Smooth muscle cell of the brain vasculature (primary cell): ENCODE results near the gene TMCC1.
"Not testable (repeated sequence)": the region's sequence is repeated elsewhere in the genome, so short reads cannot be mapped to it uniquely, and the experiment has no call there.

Source experiments
- DNase-seq: peaks from one replicate; pipeline ENCODE4 v3.0.0-alpha.2; 2012; ENCODE audit warnings: low read depth, low spot score

TMCC1 gene

DNA sequence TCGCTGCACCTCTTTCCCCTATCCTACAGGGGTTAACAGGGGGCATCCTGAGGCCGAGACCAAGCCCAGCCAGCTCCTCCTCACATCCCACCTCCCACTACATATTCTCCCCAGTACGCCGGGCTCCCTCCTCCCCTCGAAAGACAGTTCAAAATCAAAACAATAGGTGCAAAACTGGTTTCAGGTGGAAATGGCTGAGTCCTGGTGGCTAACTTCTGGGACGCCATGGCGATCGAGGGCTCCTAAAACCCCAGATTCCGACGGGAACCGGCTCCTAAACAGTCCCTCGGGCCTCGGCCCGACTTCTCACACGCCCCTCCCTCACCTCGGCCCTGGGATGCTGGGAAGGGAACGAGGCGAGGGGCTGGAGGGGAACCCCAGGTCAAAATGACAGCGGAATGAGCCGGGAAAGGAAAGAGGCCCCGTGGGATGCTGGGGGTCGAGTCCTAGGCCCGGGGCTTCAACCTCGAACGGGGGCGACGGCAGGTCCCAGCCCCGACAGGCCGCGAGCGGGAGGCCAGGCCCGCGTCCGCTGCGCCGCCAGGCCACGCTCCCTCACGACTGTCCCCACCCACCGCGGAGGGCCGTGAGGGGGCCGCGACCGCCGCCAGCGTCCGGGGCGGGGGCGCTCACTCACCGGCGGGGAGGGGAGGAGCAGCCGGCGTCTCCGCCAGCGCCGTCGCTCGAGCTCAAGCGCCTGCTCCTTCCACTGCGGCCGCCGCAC, 492 bp downstream of the TMCC1 start:
- DNase-seq: no peak

DNA sequence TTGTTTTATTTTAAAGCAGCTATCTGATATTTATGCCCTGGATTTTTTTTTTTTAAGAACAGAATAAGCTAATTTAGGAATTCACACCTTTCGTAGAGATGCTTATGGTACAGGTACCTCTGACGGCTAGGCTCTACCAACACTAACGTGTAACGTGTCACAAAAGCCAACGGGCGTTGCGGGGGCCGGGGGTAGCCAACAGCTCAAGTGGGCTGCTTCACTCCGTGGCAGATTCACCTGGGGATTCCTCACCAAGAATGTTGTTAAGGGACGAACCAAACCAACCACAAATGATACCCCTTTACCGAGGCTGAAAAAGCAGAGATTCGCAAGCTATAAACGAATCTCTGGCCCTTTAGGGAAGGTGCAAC, 1.0 kb downstream of the TMCC1 start:
- DNase-seq: no peak

DNA sequence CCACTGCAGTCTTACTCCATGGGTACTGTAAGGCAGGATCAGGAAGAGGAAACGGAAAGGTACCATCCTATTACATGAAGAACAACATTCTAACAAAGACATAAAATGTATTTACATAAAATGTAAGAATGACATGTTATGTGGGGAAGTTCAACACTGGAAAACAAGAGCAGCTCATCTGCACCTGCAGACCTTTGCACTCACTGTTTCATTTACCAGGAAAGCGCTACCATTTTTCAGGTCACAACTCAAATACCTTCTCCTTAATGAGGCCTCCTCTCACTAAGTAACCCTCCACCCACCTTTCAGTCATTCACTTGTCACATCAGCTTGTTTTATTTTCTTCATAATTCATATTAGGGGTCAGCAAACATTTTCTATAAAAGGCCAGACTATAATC, 2.6 kb downstream of the TMCC1 start:
- no peak for DNase-seq

DNA sequence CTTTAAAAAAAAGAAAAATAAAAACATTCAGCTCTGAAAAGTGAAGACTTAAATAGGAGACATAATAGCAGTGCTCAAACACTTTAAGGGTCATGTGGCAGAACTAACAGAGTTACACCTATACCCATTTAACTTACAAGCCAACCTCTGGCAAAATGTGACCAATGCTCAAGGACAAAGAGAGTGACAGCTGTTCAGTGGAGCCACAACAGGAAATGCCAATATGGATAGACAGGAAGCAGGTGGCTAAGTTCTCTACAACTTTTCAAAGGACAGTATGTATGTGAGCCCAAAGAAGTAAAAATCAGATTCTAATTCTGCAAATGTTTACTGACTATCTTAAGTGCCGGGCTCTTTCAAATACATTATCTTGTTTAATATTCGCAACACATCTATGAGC, 3.4 kb downstream of the TMCC1 start:
- DNase-seq: no peak

DNA sequence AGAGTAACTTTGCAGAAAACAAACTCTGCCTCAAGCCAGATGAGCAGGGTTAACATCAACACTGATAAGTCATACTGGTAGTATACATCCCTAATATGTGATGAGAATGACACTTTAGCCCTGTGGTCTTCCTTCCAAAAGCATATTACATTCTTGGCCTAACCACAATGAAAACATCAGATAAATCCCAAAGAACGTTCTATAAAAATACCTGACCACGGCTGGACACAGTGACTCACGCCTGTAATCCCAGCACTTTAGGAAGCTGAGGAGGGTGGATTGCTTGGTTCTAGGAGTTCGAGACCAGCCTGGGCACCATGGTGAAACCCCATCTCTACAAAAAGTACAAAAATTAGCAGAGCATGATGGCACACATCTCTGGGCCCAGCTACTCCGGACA, 4.7 kb downstream of the TMCC1 start:
- peak; percentile 67 for DNase-seq

DNA sequence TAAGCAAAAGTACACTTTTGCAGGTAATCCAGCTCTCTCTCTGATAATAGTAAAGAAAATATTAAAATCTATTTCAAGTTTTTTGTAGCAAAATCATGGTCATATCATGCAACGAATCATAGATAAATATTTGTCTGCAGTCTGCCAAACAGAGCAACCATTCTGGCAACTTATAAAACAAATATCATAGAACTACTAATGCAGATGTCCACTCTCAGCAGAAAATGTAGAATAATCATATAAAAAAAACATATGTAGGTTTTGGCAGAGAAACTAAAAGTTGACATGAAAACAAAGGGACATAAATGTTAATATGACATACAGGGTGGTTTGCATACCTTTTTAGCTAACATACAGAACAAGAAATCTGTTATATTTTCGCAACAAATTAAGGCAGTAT, 12.2 kb downstream of the TMCC1 start:
- no peak for DNase-seq

DNA sequence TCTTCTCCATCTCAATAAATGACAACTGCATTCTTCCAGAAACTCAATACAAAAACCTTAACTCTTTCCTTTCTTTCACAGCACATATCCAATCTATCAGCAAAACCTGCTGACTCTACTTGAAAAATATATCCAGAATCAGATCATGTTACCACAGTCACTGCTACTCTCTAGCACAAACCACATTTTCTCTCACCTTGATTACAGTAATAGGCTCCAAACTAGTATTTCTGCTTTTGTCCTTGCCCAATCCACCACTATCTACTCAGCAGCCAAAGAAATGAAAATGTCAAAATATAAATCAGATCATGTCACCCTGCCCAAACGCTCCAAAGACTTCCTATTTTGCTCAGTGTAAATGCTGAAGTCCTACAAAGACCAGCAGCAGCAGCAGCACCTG, 15.2 kb downstream of the TMCC1 start:
- DNase-seq: no peak

DNA sequence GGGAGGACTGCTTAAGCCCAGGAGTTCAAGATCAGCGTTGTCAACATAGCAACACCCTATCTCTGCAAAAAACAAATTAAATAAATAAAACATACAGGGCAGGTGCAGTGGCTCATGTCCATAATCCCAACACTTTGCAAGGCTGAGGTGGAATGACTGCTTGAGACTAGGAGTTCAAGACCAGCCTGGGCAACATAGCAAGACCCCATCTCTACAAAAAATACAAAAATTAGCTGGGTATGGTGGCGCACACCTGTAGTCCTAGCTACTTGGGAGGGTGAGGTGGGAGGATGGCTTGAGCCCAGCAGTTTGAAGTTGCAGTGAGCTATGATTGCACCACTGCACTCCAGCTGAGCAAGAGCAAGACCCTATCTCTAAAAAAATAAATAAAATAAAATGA, 19.0 kb downstream of the TMCC1 start:
- DNase-seq: not testable (repeated sequence)

DNA sequence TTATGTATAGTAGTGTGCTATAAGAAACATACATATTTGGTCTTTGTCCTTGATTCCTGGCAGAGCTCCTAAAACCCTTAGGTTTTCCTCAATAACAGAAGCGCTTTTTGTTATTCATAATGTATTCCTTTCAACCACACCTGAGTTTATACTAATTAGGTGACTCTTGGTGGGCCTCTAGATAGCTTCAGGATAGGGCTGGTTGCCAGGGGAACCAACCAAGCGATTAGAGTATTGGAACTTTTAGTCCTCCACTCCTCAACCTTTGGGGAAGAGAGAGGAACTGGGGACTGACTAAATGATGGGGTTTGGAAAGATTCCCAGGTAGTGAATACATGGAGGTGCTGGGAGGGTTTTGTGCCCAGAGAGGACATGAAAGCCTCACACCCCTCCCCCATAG, 24.6 kb downstream of the TMCC1 start:
- no peak for DNase-seq

DNA sequence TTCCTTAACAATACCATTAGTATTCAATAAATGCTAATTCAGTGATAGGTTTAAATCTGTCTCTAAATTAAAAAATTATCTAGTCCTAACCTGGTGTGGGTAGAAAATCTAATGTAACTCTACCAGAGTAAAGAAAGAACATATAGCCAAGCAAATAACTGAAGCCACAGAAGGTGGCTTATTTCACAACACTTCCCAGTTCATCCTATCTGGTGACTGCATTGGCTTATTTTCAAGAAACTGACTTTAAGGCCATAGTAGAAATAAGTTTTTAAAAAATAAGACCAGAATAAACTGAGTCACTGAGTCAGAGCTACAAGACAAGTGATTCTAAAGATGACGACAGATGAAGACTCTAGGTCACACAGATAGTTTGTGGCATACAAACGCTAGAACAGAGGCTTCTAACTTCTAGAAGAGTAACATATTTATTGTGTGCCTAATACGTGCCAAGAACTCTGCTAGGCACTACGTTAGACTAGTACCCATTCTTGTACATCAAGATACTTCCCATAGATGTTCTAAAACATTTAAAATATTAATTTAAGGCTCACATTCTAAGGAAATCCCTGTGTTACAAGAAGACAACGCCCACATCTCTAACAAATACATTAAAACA, 25.9 kb downstream of the TMCC1 start:
- DNase-seq: no peak

DNA sequence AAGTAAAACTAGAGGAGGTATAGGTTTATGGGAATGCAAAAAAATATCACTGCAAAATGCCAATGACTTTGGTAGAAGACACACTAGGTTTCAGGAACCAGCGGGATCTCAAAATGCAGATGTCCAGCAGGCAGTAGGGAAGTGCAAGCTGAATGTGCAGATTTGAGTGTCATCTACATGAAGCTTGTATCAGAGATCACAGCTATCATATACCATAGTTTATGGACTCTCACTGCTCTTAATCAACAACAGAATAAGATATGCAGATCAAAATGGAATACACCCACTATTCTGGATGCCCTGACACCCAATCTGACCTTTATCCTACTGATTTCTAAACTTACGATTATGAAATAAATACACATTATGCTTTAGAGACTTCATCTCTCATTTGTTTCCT, 27.7 kb downstream of the TMCC1 start:
- no peak for DNase-seq

DNA sequence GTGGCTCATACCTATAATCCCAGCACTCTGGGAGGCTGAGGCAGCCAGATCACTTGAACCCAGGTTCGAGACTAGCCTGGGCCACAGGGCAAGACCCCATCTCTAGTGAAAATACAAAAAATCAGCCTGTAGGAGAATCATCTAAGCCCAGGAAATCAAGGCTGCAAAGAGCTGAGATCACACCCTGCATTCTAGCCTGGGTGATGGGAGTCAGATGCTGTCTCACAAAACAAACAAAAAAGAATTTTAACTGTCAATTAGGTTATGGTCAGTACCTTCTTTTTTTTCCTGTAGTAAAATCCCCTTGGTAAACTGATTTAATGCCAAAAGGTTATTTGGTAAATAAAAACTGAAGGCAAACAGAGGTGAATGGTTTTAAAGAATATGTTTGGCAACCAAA, 29.0 kb downstream of the TMCC1 start:
- DNase-seq: no peak

DNA sequence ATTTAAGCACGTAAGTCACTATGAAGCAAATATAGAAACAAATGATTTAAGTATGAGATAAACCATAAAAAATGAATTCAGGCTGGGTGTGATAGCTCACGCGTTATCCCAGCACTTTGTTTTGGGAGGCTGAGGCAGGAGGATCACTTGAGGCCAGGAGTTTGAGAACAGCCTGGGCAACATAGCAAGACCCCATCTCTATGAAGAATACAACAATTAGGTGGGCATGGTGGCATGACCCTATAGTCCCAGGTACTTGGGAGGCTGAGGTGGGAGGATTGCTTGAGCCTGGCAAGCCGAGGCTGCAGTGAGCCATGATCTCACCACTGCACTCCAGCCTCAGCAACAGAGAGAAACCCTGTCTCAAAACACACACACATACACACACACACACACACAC, 34.2 kb downstream of the TMCC1 start:
- DNase-seq: no peak

DNA sequence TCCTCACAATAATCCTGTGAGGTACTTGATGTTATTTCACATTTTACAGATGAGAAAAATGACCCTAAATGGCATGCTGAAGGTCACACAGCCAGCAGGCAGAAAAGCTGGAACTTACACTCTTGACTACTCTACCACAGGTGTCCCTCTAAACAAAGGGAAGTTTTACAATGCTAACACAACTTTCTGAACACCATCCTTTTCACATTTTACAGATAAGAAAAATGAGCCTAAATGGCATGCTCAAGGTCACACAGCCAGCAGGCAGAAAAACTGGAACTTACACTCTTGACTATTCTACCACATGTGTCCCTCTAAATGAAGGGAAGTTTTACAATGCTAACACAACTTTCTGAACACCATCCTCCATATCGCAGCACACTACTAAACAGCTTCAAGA, 35.6 kb downstream of the TMCC1 start:
- DNase-seq: no peak

DNA sequence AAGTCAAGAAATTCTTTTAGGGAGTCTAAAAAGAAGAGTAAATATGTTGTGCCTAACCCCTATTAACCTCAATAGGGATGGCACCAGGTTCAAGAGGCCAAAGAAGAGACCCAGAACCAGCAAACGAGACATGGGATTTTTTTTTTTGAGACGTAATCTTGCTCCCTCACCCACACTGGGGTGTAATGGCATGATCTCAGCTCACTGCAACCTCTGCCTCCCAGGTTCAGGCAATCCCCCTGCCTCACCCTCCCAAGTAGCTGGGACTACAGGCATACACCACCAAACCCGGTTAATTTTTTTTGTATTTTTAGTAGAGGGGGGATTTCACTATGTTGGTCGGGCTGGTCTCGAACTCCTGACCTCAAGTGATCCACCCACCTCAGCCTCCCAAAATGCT, 36.7 kb downstream of the TMCC1 start:
- not testable (repeated sequence) for DNase-seq

DNA sequence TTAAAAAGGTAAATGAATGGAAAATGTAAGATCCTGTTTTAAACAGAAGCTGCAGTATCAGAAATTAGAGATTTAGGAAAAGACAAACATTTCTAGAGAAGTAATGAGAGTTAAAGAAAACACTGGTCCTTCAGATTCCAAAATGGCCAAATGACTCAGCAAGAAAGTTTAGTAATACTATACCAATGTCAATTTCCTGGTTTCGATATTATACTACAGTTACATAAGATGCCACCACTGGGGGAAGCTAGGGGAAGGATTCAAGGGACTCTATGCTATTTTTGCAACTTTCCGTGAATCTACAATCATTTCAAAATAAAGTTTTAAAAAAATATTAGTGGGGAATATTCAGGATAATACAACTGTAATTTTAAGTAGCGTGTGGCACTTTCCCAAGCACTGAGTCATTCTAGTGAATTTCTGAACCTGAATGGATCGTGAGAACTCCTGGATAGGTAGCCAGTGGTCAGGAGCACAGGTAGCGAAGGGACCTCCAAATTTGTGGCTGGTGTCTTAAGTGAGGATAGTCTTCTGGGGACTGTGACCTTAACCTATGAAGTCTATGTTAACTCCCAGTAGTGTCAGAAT, 37.6 kb downstream of the TMCC1 start:
- peak; percentile 13 for DNase-seq

DNA sequence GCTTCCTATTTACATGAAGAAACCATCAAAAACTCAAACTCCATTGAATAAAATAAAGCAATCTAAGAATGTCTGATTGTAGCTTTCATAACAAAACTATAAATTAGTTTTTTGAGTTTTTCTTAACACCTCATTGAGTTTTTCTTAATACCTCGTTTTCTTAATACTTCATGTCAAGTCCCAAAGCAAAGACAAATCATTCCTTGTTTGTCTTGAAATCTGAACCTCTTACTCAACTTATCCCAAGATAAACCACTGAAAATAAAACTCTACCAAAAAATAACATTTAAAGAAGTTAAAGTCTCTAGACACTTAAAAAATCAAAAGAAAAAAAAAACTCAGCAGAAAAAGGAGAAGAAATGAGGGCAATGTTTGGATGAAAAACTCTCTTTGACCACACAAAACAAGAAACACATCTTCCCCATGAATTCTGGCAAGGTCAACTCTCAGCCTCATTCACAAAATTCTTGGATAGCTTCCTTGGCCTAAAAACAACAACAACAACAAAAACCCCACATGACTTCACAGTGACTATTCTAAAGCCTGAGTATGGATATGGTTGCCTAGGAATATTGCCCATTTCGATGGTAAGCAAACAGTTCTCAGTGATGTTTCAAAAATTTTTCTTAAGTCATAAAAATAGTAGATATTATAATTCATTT, 38.2 kb downstream of the TMCC1 start:
- peak; percentile 40 for DNase-seq

DNA sequence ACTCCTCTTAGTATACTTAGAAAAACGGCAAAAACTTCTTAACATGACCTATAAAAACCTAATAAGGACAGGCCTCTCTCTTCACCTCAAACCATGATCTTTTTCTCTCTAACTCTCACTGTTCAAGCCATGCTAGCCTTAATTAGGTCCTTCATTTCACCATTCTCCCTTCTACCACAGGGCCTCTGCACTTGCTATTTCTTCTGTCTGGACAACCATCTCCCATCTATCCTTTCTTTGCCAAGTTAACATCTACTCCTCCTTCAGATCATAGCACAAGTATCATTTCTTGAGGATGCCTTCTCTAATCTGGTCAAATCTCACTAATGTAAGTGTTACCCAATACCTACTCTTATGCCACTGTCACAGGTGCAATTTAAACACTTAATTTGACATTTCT, 39.1 kb downstream of the TMCC1 start:
- no peak for DNase-seq

DNA sequence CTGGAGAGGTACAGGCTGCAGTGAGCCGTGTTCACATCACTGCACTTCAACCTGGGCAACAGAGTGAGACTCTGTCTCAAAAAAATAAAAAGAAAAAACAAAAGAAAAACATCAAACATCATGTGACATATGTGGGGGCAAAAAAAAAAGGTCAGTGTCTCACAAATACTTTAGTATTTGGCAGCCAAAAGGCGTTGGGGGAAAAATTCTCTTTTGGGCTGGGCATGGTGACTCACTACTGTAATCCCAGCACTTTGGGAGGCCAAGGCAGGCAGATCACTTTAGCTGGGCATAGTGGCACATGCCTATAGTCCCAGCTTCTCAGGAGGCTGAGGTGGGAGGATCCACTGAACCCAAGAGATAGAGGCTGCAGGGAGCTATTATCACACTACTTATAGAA, 47.6 kb downstream of the TMCC1 start:
- no peak for DNase-seq

DNA sequence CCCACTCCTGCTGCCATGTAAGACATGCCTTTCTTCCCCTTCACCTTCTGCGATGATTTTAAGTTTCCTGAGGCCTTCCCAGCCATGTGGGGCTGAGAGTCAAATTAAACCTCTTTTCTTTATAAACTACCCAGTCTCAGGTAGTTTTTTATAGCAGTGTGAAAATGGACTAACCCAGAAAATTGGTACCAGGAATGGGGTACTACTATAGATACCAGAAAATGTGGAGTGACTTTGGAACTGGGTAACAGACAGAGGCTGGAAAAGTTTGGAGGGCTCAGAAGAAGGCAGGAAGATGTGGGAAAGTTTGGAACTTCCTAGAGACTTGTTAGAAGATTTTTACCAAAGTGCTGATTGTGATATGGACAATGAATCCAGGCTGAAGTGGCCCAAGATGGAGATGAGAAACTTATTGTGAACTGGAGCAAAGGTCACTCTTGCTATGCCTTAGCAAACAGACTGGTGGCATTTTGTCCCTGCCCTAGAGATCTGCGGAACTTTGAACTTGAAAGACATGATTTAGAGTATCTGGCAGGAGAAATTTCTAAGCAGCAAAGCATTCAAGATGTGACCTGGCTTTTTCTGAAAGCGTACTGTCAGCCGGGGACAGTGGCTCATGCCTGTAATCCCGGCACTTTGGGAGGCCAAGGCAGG, 52.7 kb downstream of the TMCC1 start:
- DNase-seq: no peak

DNA sequence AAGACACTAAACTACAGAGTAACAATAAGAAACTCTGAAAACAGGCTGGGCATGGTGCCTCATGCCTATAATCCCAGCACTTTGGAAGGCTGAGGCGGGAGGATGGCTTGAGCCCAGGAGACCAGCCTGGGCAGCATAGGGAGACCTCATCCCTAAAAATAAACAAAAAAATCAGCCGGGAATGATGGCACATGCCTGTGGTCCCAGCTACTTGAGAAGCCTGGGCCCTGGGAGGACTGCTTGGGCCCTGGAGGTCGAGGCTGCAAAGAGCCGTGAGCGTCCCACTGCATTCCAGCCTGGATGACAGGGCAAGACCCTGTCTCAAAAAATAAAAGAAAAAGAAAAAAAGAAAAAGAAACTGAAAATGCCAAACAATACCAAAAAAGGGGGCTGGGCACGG, 55.4 kb downstream of the TMCC1 start:
- no peak for DNase-seq

DNA sequence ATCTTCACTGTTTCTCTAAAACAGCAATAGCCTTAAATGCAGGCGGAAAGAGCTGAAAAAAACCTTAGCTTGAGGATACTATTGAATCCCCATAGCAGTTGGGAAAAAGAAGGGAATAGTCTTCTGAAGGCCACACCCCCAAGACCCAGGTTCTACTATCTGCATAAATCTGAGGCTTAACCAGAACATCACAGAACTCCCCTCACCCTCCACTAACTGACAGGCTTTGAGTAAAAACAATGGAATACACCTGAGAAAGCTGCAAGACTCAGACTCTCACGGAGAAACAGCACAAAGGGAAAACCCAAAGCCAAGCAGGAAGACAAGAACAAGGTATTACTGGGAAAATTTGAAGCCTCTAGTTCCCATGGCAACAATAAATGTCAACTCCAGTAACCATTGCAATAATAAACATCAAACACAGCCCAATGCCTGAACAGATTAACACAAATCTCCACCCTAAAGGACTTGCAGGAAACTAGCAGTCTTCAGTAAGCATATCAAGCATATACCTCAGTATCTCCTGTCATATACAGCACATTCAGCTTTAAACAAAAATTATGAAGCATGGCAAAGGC, 56.4 kb downstream of the TMCC1 start:
- no peak for DNase-seq
